Activated naive CD4-positive, alpha-beta T cell treated with anti-CD3 and anti-CD28 coated beads, Interleukin-2, amount 10 ng/mL, durations not matched to agents 7 days and 5 days (primary cell): ENCODE measurements around the gene OR2H2.
A peak's percentile ranks its signal among the peaks of the same experiment; 100 is the strongest.

Source experiments
- CTCF ChIA-PET: fragments of 350-600 bp; sonication (Branson Sonifier 250); formaldehyde crosslinking; loops from one replicate; lab custom pipeline; 2021; ENCODE audit warnings: antibody characterized with exemption; lab: Charles Lee
- DNase-seq: peaks from one replicate; pipeline ENCODE4 v3.0.0-alpha.2; 2020
- H3K27ac Mint-ChIP-seq: one replicate; pipeline ENCODE4 v1.8.0; 2021; ENCODE audit warnings: mild to moderate bottlenecking, moderate library complexity, mixed read lengths
- H3K27me3 Mint-ChIP-seq: one replicate; pipeline ENCODE4 v1.8.0; 2021; ENCODE audit warnings: mild to moderate bottlenecking, mixed read lengths
- H3K36me3 Mint-ChIP-seq: one replicate; pipeline ENCODE4 v1.8.0; 2021; ENCODE audit warnings: mixed read lengths
- H3K4me1 Mint-ChIP-seq: one replicate; pipeline ENCODE4 v1.8.0; 2021; ENCODE audit warnings: mixed read lengths
- H3K4me3 Mint-ChIP-seq: one replicate; pipeline ENCODE4 v1.8.0; 2021; ENCODE audit warnings: mild to moderate bottlenecking, moderate library complexity, mixed read lengths
- H3K9me3 Mint-ChIP-seq: one replicate; pipeline ENCODE4 v1.8.0; 2021; ENCODE audit warnings: mixed read lengths

The OR2H2 gene

DNA sequence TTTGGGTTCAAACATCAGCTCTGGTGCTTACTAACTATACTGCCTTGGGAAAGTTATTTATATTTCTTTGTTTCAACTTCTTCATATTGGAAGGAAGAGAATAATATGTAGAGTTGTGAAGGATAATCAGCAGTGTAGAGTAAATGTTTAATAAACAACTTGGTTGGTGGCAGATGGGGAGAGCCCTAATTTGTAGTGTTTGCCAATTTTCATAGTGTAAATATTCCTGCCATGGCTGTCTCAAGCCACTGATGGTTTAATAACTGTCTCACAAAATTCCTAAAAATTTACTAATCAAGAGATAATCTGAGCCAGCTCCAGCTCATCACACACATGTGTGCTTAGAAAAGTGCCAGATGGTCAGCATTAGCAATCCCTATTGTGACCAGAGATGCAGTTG, at the start of gene OR2H2:
Gene OR2H2 (plus strand): TSS at position 301 of the 400 bp plus-strand sequence. CDS start 2,824 bp downstream, outside the sequence.
- Mint-ChIP-seq H3K36me3 (no peaks in the 10 kb centered on the region), H3K27ac (no peak within 1 kb of the TSS), H3K9me3 (no peaks in the 10 kb centered on the region), H3K4me3 (no peak within 1 kb of the TSS), H3K4me1 (no peaks in the 10 kb centered on the region), H3K27me3 (peaks cover 31% of the 10 kb centered on the region)
- DNase-seq, result no peak
- CTCF ChIA-PET, result interaction anchor here (0.9 kb wide), 1 partner anchor 97 kb away, joined by 3 read pairs; no protein-coding TSS in a partner anchor

DNA sequence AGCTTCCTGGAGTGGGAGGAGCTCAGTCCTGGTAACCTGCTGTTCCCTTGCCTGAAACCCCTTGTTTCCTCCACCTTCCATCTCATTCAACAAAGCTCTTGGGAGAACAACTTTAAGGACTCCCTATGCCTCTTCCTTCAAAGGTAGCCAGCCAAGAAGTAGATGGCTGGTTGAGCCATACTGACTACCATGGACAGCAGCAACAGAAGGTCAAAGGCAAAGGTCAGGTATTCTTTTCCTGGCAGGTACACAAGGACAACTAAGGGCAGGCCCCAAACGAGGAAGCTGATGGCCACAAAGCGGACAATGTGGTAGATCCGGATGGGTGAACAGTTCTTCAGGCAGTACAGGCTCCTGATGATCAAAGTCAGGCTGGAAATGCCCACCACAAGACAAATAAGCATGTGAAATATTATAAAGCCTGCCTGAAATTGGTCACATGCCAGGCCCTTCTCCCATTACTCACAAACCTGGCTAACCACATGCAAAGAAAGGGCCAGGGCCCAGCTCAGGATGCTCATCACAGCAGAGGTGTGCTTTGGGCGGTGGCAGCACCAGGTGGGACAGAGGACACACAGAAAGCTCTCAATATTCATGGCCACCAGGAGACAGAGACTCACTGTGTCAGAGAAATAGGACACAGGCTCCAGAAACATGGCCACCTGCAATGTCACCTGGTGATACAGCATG, 47.1 kb upstream of the OR2H2 start:
- no peak for DNase-seq
- Mint-ChIP-seq H3K4me3 (no peak overlapping the region), H3K27ac (no peak overlapping the region), H3K36me3 (no peaks in the 10 kb centered on the region), H3K27me3 (peaks cover 23% of the 10 kb centered on the region), H3K9me3 (no peaks in the 10 kb centered on the region), H3K4me1 (no peaks in the 10 kb centered on the region)
- CTCF ChIA-PET, result no interaction called here

DNA sequence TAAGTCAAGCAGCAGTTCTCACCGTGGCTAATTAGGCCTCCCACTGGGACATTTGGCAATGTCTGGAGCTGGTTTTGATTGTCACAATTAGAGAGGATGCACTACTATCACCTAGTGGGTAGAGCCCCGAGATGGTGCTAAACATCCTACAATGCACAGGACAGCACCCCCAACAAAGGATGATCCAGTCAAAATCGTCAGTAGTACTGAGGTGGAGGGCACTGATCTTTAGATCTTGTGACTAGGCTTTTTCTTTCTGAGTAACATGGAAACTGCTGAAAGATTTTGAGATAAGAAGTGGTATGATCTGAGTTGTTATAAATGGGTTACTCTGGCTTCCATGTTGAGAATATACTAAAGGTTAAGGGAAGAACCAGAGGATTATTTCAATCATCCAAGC, 37.3 kb upstream of the OR2H2 start:
- CTCF ChIA-PET, result interaction anchor here (1.5 kb wide), 1 partner anchor 15 kb away, joined by 3 read pairs; no protein-coding TSS in a partner anchor
- Mint-ChIP-seq H3K36me3 (no peaks in the 10 kb centered on the region), H3K27me3 (peaks cover 10% of the 10 kb centered on the region), H3K4me3 (no peak overlapping the region), H3K27ac (no peak overlapping the region), H3K9me3 (no peaks in the 10 kb centered on the region), H3K4me1 (peaks cover 2% of the 10 kb centered on the region)
- DNase-seq, result no peak

DNA sequence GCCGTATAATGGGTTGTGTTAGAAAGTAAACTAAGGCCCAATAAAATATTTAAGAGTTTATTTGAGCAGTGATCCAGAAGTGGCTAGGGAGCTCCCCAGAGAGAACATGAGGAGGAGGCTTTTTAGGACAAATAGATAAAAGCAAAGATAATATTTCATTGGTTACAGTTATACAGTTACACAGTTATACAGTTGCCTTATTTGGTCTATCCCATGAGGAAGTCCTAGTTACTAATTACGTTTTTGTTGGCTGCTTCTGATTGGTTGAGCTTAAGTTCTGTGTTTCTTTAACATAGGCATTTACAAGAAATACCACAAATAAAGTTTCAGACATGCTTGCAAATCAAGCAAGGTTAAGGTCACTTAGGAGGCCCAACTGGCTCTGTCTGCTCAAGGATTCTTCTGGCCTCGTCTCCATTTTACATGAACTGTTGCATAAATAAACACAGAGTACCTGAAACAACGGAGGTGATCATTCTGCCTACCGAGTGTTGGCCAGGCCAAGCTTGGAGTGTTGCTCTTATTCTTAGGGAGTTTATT, 32.3 kb upstream of the OR2H2 start:
- Mint-ChIP-seq H3K27ac (no peak overlapping the region), H3K9me3 (no peaks in the 10 kb centered on the region), H3K36me3 (no peaks in the 10 kb centered on the region), H3K4me1 (peaks cover 17% of the 10 kb centered on the region), H3K27me3 (peaks cover 46% of the 10 kb centered on the region), H3K4me3 (no peak overlapping the region)
- no peak for DNase-seq
- CTCF ChIA-PET, result no interaction called here

DNA sequence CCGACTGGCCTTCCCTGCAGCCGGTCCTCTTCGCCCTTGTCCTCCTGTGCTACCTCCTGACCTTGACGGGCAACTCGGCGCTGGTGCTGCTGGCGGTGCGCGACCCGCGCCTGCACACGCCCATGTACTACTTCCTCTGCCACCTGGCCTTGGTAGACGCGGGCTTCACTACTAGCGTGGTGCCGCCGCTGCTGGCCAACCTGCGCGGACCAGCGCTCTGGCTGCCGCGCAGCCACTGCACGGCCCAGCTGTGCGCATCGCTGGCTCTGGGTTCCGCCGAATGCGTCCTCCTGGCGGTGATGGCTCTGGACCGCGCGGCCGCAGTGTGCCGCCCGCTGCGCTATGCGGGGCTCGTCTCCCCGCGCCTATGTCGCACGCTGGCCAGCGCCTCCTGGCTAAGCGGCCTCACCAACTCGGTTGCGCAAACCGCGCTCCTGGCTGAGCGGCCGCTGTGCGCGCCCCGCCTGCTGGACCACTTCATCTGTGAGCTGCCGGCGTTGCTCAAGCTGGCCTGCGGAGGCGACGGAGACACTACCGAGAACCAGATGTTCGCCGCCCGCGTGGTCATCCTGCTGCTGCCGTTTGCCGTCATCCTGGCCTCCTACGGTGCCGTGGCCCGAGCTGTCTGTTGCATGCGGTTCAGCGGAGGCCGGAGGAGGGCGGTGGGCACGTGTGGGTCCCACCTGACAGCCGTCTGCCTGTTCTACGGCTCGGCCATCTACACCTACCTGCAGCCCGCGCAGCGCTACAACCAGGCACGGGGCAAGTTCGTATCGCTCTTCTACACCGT, 31.5 kb upstream of the OR2H2 start:
- H3K36me3 Mint-ChIP-seq, result no peaks in the 10 kb centered on the region
- no peak overlapping the region for H3K27ac Mint-ChIP-seq
- peak overlapping the region; percentile 48 for H3K4me3 Mint-ChIP-seq
- H3K27me3 Mint-ChIP-seq, result peaks cover 48% of the 10 kb centered on the region
- peaks cover 17% of the 10 kb centered on the region for H3K4me1 Mint-ChIP-seq
- CTCF ChIA-PET, result no interaction called here
- peak; percentile 36 for DNase-seq
- H3K9me3 Mint-ChIP-seq, result no peaks in the 10 kb centered on the region

DNA sequence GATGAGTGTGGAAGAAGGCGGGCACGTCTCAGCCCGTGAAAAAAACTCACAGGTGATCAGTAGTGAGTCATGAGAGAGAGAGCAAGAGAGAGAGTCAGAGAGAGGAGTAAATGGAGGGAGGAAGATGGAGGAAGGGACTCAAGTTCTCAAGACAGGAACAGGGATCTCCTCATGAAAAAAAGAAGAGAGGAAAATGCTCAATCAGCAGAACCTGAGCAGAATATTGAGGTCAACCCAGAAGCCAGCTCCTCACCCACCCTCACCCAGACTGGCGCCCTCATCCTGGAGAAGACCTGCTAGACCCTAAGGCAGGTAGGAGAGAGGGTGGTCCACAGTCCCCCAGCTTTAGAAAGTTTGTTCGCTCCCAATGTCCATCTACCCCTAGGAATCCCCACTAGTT, 30.2 kb upstream of the OR2H2 start:
- H3K27ac Mint-ChIP-seq, result no peak overlapping the region
- no peak for DNase-seq
- CTCF ChIA-PET, result no interaction called here
- peaks cover 54% of the 10 kb centered on the region for H3K27me3 Mint-ChIP-seq
- no peak overlapping the region for H3K4me3 Mint-ChIP-seq
- no peaks in the 10 kb centered on the region for H3K36me3 Mint-ChIP-seq
- peaks cover 17% of the 10 kb centered on the region for H3K4me1 Mint-ChIP-seq
- H3K9me3 Mint-ChIP-seq, result no peaks in the 10 kb centered on the region

DNA sequence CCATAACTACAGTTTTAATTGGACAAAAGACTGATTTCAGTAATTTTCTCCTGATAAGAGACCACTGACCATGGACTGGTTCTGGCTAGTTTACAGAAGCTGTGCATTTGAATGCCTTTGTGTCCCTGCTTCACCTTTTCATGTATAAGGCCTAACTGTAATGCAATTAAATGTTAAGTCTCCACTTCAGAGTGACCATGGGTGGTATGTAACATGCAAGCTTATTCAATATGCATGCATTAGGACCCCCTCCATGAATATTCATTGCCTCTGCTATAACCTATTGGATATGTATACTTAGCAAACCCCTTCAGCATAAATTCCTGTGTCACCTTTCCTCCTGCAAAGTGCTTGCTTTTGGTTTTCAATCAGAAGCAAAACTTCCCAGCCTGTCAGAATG, 27.6 kb upstream of the OR2H2 start:
- H3K9me3 Mint-ChIP-seq, result no peaks in the 10 kb centered on the region
- H3K4me3 Mint-ChIP-seq, result no peak overlapping the region
- peaks cover 57% of the 10 kb centered on the region for H3K27me3 Mint-ChIP-seq
- CTCF ChIA-PET, result no interaction called here
- H3K36me3 Mint-ChIP-seq, result no peaks in the 10 kb centered on the region
- peaks cover 17% of the 10 kb centered on the region for H3K4me1 Mint-ChIP-seq
- no peak for DNase-seq
- H3K27ac Mint-ChIP-seq, result no peak overlapping the region

DNA sequence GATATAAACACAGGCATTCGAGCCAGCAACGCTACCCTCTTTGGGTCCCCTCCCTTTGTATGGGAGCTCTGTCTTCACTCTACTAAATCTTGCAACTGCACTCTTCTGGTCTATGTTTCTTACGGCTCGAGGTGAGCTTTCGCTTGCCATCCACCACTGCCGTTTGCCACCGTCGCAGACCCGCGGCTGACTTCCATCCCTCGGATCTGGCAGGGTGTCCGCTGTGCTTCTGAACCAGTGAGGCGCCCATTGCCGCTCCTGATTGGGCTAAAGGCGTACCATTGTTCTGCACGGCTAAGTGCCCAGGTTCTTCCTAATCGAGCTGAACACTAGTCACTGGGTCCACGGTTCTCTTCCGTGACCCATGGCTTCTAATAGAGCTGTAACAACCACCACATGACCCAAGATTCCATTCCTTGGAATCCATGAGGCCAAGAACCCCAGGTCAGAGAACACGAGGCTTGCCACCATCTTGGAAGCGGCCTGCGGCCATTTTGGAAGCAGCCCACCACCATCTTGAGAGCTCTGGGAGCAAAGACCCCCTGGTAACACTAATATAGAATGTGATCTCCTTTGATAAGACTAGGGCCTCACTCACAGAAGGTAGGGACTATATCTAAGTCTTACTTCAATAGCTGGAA, 26.4 kb upstream of the OR2H2 start:
- Mint-ChIP-seq H3K27me3 (peaks cover 51% of the 10 kb centered on the region), H3K9me3 (no peaks in the 10 kb centered on the region), H3K4me3 (no peak overlapping the region), H3K36me3 (no peaks in the 10 kb centered on the region), H3K4me1 (peaks cover 8% of the 10 kb centered on the region), H3K27ac (no peak overlapping the region)
- no peak for DNase-seq
- CTCF ChIA-PET, result interaction anchor here (1.3 kb wide), 1 partner anchor 31 kb away, joined by 4 read pairs; no protein-coding TSS in a partner anchor

DNA sequence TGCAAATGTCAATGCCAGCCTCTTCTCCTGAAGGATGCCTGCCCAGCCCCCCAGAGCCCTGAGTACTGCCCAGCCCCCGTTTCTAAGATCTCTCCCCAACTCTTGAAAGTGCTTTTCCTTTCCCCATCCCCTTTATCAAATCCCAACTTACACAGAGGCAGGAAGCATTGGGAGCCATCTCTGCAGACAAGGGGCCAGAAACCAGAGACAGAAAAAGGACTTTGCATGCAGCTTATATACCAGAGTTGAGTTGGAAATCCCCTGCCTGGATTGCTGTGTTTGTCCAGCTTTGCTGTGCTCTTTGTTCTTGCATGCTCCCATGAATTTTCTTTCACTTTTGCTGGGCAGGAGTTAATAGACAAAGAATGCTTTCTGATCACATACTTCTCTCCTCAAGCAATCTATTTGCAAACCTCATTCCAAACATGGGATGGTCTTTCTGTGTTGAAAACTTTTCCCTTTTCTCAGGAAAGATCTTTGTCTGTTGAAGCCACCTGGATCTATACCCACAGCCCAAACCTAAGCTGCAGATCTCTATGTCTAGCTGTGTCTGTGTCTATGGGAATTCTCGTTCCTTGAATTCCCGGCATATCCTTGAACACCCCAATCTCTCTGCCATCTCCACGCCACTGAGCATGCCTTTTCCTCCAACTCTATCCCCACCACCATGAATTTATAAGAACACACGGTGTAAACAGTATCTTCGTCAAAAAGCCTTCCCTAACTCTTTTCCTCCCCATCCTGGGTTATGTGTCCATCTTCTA, 25.2 kb upstream of the OR2H2 start, which contains the start of gene UBD:
Gene UBD (minus strand): TSS at position 209 of the 764 bp plus-strand sequence. CDS start 31 bp downstream, at position 178.
- no peak within 1 kb of the TSS for H3K4me3 Mint-ChIP-seq
- H3K27me3 Mint-ChIP-seq, result peaks cover 40% of the 10 kb centered on the region

DNA sequence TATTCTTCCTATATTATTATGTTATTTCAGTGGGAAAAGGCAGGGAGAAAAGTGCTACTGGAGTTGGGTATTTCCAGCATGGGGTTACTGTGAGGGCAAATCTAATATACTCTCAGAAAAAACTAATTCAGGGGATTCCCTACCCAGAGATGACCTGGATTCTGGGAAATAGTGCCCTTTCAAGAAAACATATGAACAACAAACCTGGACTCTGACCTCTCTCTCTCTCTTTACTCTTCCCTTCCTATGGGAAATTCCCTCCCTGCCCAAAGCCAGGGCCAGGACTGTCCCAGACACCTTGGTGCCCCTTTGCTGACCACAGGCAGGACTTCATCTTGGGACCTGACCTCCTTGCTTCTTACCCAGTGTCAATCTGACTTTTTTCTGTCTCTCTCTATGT, 23.8 kb upstream of the OR2H2 start:
- H3K4me1 Mint-ChIP-seq, result peaks cover 3% of the 10 kb centered on the region
- CTCF ChIA-PET, result no interaction called here
- DNase-seq, result no peak
- no peak overlapping the region for H3K4me3 Mint-ChIP-seq
- no peaks in the 10 kb centered on the region for H3K36me3 Mint-ChIP-seq
- H3K27ac Mint-ChIP-seq, result no peak overlapping the region
- H3K9me3 Mint-ChIP-seq, result no peaks in the 10 kb centered on the region
- H3K27me3 Mint-ChIP-seq, result peaks cover 30% of the 10 kb centered on the region

More for the DNA sequence above, 25.2 kb upstream of the OR2H2 start, which contains the start of gene UBD:
- CTCF ChIA-PET, result interaction anchor here (1.3 kb wide), 1 partner anchor 30 kb away, joined by 4 read pairs; no protein-coding TSS in a partner anchor
- Mint-ChIP-seq H3K4me1 (peaks cover 3% of the 10 kb centered on the region), H3K9me3 (no peaks in the 10 kb centered on the region), H3K27ac (no peak within 1 kb of the TSS), H3K36me3 (no peaks in the 10 kb centered on the region)
- DNase-seq, result no peak

DNA sequence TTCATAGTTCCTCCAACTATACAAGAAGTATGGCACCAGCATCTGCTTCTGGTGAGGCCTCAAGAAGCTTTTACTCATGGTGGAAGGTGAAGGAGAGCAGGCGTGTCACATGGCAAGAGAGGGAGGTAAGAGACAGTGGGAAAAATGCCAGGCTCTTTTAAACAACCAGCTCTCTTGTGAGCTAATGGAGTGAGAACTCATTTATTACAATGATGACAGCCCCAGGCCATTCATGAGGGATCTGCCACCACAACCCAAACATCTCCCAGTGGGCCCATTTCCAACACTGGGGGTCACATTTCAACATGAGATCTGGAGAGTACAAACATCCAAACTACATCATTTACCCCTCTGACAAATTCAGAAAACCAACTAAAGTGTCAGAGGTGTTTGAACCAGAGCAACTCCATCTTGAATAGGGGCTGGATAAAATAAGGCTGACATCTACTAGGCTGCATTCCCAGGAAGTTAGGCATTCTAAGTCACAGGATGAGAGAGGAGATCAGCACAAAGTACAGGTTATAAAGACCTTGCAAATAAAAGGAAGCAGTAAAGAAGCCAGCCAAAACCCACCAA, 23.2 kb upstream of the OR2H2 start:
- CTCF ChIA-PET, result no interaction called here
- DNase-seq, result no peak
- H3K27me3 Mint-ChIP-seq, result peaks cover 23% of the 10 kb centered on the region
- no peak overlapping the region for H3K27ac Mint-ChIP-seq
- H3K9me3 Mint-ChIP-seq, result no peaks in the 10 kb centered on the region
- no peak overlapping the region for H3K4me3 Mint-ChIP-seq
- H3K4me1 Mint-ChIP-seq, result peaks cover 3% of the 10 kb centered on the region
- H3K36me3 Mint-ChIP-seq, result no peaks in the 10 kb centered on the region

DNA sequence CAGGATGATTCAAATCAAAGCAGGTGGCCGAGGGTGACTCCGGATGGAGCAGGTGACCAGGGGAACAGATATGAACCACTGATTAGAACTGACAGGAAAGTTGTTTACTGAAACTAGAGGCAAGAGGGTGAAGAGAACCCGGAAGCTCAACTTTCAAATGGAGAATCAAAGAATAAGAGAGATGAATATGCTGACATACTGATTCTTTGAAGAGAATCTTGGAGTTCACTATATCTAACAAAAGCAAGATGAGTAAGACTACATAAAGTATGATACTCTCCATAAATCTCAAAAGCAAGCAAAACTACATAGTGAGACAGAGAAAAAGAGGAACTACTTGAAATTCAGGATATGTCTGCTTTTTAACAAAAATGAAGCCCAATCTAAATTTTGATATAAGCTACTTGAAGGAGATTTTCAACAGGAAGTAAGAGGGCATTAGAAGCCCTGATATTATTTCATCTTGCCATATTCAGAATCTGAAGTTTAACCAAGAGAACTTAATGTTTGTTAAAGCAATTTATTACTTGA, 21.4 kb upstream of the OR2H2 start:
- H3K27me3 Mint-ChIP-seq, result peaks cover 24% of the 10 kb centered on the region
- CTCF ChIA-PET, result no interaction called here
- no peak overlapping the region for H3K4me3 Mint-ChIP-seq
- H3K36me3 Mint-ChIP-seq, result no peaks in the 10 kb centered on the region
- H3K9me3 Mint-ChIP-seq, result no peaks in the 10 kb centered on the region
- H3K4me1 Mint-ChIP-seq, result peaks cover 3% of the 10 kb centered on the region
- H3K27ac Mint-ChIP-seq, result no peak overlapping the region
- no peak for DNase-seq

DNA sequence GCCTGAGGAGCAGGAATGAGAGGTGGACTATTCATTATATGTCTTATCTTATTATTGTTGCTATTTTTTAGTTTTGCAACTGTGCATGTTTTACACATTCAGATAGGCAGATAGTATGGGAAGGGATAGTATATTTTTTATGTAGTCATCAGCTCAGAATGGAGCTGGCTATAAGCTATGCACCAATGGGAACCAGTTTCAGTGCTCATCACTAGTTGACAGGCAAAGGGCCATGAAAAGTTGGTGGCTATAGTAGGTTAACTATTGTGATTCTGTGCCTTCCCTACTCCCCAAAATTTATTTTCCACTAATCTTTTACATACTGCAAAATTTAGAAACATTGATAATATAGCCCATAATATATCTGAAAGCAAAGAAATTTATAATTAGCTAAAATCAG, 20.0 kb upstream of the OR2H2 start:
- H3K27ac Mint-ChIP-seq, result no peak overlapping the region
- CTCF ChIA-PET, result no interaction called here
- no peaks in the 10 kb centered on the region for H3K9me3 Mint-ChIP-seq
- peaks cover 19% of the 10 kb centered on the region for H3K27me3 Mint-ChIP-seq
- H3K4me3 Mint-ChIP-seq, result no peak overlapping the region
- DNase-seq, result no peak
- peaks cover 3% of the 10 kb centered on the region for H3K4me1 Mint-ChIP-seq
- no peaks in the 10 kb centered on the region for H3K36me3 Mint-ChIP-seq
